WTC11 (cell line): ENCODE data around the gene COL25A1. TPM values are rescaled to one million over a fixed set of nuclear protein-coding genes. Genes with fewer than 3 reads are reported as not detected.

Experiments
- ATAC-seq: fragments of 200-7000 bp; cut with Tn5 transposase; 2 replicates; pipeline ENCODE4 v1.10.0; 2021; ENCODE audit warnings: mild to moderate bottlenecking, moderate library complexity
- CTCF ChIA-PET: fragments of 300-600 bp; sonication (Branson Sonifier 250); formaldehyde crosslinking; loops from one replicate; lab custom pipeline; 2021; ENCODE audit warnings: antibody characterized with exemption; lab: Charles Lee
- POLR2A ChIA-PET: fragments of 350-600 bp; sonication (Branson Sonifier 250); formaldehyde crosslinking; loops from one replicate; lab custom pipeline; 2021; ENCODE audit warnings: antibody characterized with exemption; lab: Charles Lee
- DNase-seq: peaks from one replicate; pipeline ENCODE4 v3.0.0; 2021; ENCODE audit warnings: low spot score
- H3K27ac Mint-ChIP-seq: 2 replicates; pipeline ENCODE4 v1.8.0; 2021; ENCODE audit warnings: mixed read lengths
- H3K27me3 Mint-ChIP-seq: 2 replicates; pipeline ENCODE4 v1.8.0; 2021; ENCODE audit warnings: low read depth, mild to moderate bottlenecking, moderate library complexity, mixed read lengths
- H3K36me3 Mint-ChIP-seq: 2 replicates; pipeline ENCODE4 v1.8.0; 2021; ENCODE audit warnings: mixed read lengths
- H3K4me1 Mint-ChIP-seq: 2 replicates; pipeline ENCODE4 v1.8.0; 2022; ENCODE audit warnings: mixed read lengths
- H3K4me3 Mint-ChIP-seq: 2 replicates; pipeline ENCODE4 v1.8.0; 2021; ENCODE audit warnings: mild to moderate bottlenecking, moderate library complexity, mixed read lengths
- H3K9me3 Mint-ChIP-seq: 2 replicates; pipeline ENCODE4 v1.8.0; 2021; ENCODE audit warnings: mixed read lengths
- ETV6 ChIP-seq: sonication (generic); formaldehyde crosslinking; IDR thresholded peaks from 2 replicates; pipeline ENCODE4 v1.8.1; 2022; ENCODE audit warnings: mild to moderate bottlenecking, missing genetic modification reagents
- FOXJ3 ChIP-seq: sonication (generic); formaldehyde crosslinking; IDR thresholded peaks from 2 replicates; pipeline ENCODE4 v1.9.0; 2021; ENCODE audit warnings: missing genetic modification reagents, mild to moderate bottlenecking, borderline replicate concordance
- FOXP4 ChIP-seq: sonication (generic); formaldehyde crosslinking; IDR thresholded peaks from 2 replicates; pipeline ENCODE4 v1.8.0; 2022; ENCODE audit warnings: mild to moderate bottlenecking, missing genetic modification reagents
- IRF1 ChIP-seq: sonication (generic); formaldehyde crosslinking; IDR thresholded peaks from 2 replicates; pipeline ENCODE4 v1.8.0; 2023; ENCODE audit warnings: missing genetic modification reagents
- JUN ChIP-seq: sonication (generic); formaldehyde crosslinking; IDR thresholded peaks from 2 replicates; pipeline ENCODE4 v1.8.0; 2023; ENCODE audit warnings: mild to moderate bottlenecking, missing genetic modification reagents
- MAX ChIP-seq: sonication (generic); formaldehyde crosslinking; IDR thresholded peaks from 2 replicates; pipeline ENCODE4 v1.8.0; 2022; ENCODE audit warnings: mild to moderate bottlenecking, missing genetic modification reagents
- MYBL2 ChIP-seq: sonication (generic); formaldehyde crosslinking; IDR thresholded peaks from 2 replicates; pipeline ENCODE4 v1.8.1; 2023; ENCODE audit warnings: mild to moderate bottlenecking, moderate library complexity, missing genetic modification reagents
- NFATC4 ChIP-seq: fragments of 250-450 bp; sonication (Bioruptor Pico); IDR thresholded peaks from 2 replicates; pipeline ENCODE4 v1.9.0; 2021; ENCODE audit warnings: mild to moderate bottlenecking
- NR1H2 ChIP-seq: sonication (generic); formaldehyde crosslinking; IDR thresholded peaks from 2 replicates; pipeline ENCODE4 v1.9.0; 2021; ENCODE audit warnings: mild to moderate bottlenecking, moderate library complexity, missing genetic modification reagents
- OVOL2 ChIP-seq: fragments of 250-450 bp; sonication (Bioruptor Pico); IDR thresholded peaks from 2 replicates; pipeline ENCODE4 v1.9.0; 2021; ENCODE audit warnings: mild to moderate bottlenecking, borderline replicate concordance
- PREB ChIP-seq: sonication (generic); formaldehyde crosslinking; IDR thresholded peaks from 2 replicates; pipeline ENCODE4 v1.8.1; 2022; ENCODE audit warnings: mild to moderate bottlenecking, missing genetic modification reagents, moderate library complexity, borderline replicate concordance
- SMAD4 ChIP-seq: sonication (generic); formaldehyde crosslinking; IDR thresholded peaks from 2 replicates; pipeline ENCODE4 v1.8.0; 2022; ENCODE audit warnings: mild to moderate bottlenecking, missing genetic modification reagents
- TEAD4 ChIP-seq: sonication (generic); formaldehyde crosslinking; IDR thresholded peaks from 2 replicates; pipeline ENCODE4 v1.8.0; 2022; ENCODE audit warnings: mild to moderate bottlenecking, missing genetic modification reagents
- USF1 ChIP-seq: sonication (generic); formaldehyde crosslinking; IDR thresholded peaks from 2 replicates; pipeline ENCODE4 v1.8.0; 2022; ENCODE audit warnings: mild to moderate bottlenecking, missing genetic modification reagents
- USF2 ChIP-seq: sonication (generic); formaldehyde crosslinking; IDR thresholded peaks from 2 replicates; pipeline ENCODE4 v1.8.1; 2023; ENCODE audit warnings: mild to moderate bottlenecking, missing genetic modification reagents, moderate library complexity
- ZNF281 ChIP-seq: sonication (generic); formaldehyde crosslinking; IDR thresholded peaks from 2 replicates; pipeline ENCODE4 v1.8.0; 2023; ENCODE audit warnings: mild to moderate bottlenecking, missing genetic modification reagents
- ZNF425 ChIP-seq: fragments of 250-450 bp; sonication (Bioruptor Pico); conservative IDR thresholded peaks from 2 replicates; pipeline ENCODE4 v1.9.0; 2021; ENCODE audit warnings: mild to moderate bottlenecking
- total RNA-seq: library from RNA; stranded (reverse); gene quantifications from 3 replicates; pipeline ENCODE4 v1.2.3, GENCODE V29; 2021

The COL25A1 gene
- total RNA-seq, 1 experiment from 2014 or later = 6.6 TPM

- TF ChIP-seq ZNF425 (CRISPR knock-in tag) (no peak), OVOL2 (no peak), ZNF281 (CRISPR knock-in tag) (no peak), JUN (no peak), MYBL2 (no peak), IRF1 (no peak)
Measured at GRCh38 chr4:108950158-108950915, 352.1 kb downstream of the COL25A1 start (continued).

GRCh38 chr4:108947526-108947925 lies 354.9 kb downstream of the COL25A1 start:
- Mint-ChIP-seq H3K27ac (no peak overlapping the region), H3K4me1 (peaks cover 4% of the 10 kb centered on the region), H3K9me3 (peaks cover 3% of the 10 kb centered on the region; the same call in 1 of the 2 replicates), H3K4me3 (no peak overlapping the region), H3K36me3 (no peaks in the 10 kb centered on the region), H3K27me3 (no peaks in the 10 kb centered on the region)
- DNase-seq (no peak), ATAC-seq (no peak)
- TF ChIP-seq SMAD4 (CRISPR knock-in tag) (no peak), MAX (CRISPR knock-in tag) (no peak), NR1H2 (CRISPR knock-in tag) (no peak), MYBL2 (no peak), ETV6 (no peak), PREB (no peak), IRF1 (no peak), TEAD4 (CRISPR knock-in tag) (no peak), JUN (no peak), USF1 (no peak)
- POLR2A ChIA-PET = no interaction called here
- CTCF ChIA-PET = no interaction called here

- DNase-seq (no peak), ATAC-seq (no peak)
- Mint-ChIP-seq H3K9me3 (peaks cover 3% of the 10 kb centered on the region; the same call in 1 of the 2 replicates), H3K27me3 (peaks cover 5% of the 10 kb centered on the region), H3K4me3 (no peak overlapping the region), H3K27ac (no peak overlapping the region), H3K36me3 (no peaks in the 10 kb centered on the region), H3K4me1 (no peaks in the 10 kb centered on the region)
- ChIA-PET CTCF (no interaction called here), POLR2A (no interaction called here)
- TF ChIP-seq NFATC4 (CRISPR knock-in tag) (no peak), MAX (CRISPR knock-in tag) (no peak), PREB (no peak), USF2 (no peak), FOXP4 (no peak), FOXJ3 (CRISPR knock-in tag) (no peak), SMAD4 (CRISPR knock-in tag) (no peak)
Measured at GRCh38 chr4:108946237-108946636, 356.2 kb downstream of the COL25A1 start.
